GM13977 (cell line): Measurements from ENCODE around the gene ZNF841.

ENCODE experiments used
- DNase-seq: peaks from one replicate; pipeline ENCODE4 v3.0.0; 2012; ENCODE audit warnings: low spot score
- in situ Hi-C: fragments of 300-500 bp; cut with MboI; formaldehyde crosslinking; loops from one replicate; pipeline ENCODE4 v1.12.0; 2022; ENCODE audit warnings: low sequenced_read_pairs, low pct_unique_long_range_greater_than_20kb, mixed read lengths, inconsistent platforms; ENCODE audit not compliant: unreplicated experiment
- TF ChIP-seq, protein P1 (sequence below): IDR thresholded peaks from 2 replicates; pipeline ENCODE4 v1.5.1; 2012; ENCODE audit warnings: mild to moderate bottlenecking, control low read depth; ENCODE audit not compliant: insufficient read depth; ENCODE audit errors: extremely low read depth, missing control alignments

ZNF841 gene

DNA sequence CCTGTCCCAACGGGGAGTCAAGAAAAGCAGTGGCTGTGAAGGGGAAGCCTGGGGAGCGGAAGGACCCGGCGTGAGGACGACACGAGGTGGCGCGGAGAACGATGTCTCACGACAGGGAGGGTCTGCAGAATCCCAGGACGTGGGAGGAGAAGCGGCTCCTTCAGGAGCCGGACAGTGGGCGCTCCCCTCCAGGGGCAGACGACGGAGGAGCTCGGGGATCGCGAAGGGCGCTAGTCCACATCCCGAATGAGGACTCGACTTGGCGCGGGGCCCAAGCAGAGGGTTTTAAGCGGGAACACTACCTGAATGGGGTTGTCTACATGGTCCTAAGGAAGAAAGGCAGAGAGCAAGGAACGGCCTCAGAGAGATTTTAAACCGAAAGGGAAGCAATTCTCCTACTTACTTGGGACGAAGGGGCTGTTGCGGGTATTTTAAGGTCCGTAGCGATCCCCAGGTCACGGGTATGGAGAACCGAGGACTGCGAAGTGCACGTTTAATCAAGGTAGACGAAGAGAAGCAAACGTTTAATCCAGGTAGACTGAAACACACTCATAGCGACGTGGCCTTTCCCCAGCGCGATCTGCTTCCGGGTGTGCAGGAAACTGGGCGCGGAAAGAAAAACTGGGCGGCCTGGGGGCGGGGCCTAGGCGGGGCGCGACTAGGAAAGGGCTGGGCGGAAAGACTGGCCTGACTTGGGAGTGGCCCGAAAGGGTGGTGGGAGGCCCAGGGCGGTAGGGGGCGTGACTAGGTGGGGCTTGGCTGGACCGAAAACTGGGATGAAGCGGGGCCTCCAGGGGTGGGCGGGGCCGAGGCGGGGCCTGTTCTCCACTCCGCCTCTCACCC lies at the start of gene ZNF841:
Gene ZNF841, minus strand, starts transcription at position 594 of the 843 bp plus-strand sequence. CDS start 10,964 bp downstream, outside the sequence.
- peak; percentile 75 for DNase-seq
- TF ChIP-seq, protein P1, sequence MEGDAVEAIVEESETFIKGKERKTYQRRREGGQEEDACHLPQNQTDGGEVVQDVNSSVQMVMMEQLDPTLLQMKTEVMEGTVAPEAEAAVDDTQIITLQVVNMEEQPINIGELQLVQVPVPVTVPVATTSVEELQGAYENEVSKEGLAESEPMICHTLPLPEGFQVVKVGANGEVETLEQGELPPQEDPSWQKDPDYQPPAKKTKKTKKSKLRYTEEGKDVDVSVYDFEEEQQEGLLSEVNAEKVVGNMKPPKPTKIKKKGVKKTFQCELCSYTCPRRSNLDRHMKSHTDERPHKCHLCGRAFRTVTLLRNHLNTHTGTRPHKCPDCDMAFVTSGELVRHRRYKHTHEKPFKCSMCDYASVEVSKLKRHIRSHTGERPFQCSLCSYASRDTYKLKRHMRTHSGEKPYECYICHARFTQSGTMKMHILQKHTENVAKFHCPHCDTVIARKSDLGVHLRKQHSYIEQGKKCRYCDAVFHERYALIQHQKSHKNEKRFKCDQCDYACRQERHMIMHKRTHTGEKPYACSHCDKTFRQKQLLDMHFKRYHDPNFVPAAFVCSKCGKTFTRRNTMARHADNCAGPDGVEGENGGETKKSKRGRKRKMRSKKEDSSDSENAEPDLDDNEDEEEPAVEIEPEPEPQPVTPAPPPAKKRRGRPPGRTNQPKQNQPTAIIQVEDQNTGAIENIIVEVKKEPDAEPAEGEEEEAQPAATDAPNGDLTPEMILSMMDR: no peak
- in situ Hi-C loops: no loop called here

DNA sequence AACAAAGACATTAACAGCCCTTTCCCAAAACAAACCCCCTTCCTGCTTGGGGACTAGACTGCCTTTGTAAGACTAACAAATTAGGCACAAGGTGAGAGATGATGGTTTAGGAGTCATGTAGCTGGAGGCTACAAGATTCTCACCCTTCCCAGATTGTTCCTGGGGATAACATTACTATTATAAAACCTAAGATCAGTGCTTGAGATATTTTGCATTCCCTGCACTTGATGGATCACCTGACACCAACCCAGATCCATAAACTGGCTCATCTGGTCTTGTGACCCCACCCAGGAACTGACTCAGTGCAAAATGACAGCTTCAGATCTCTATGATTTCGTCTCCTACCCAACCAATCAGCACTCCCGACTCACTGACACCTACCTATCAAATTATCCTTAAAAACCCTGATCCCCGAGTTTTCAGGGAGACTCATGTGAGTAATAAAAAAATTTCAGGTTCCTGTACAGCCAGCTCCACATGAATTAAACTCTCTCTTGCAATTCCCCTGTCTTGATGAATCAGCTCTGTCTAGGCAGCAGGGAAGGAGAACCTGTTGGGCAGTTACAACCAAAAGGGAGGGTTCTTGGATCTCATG lies 46.5 kb upstream of the ZNF841 start:
- TF ChIP-seq, protein P1: no peak
- in situ Hi-C loops: no loop called here
- DNase-seq: no peak

DNA sequence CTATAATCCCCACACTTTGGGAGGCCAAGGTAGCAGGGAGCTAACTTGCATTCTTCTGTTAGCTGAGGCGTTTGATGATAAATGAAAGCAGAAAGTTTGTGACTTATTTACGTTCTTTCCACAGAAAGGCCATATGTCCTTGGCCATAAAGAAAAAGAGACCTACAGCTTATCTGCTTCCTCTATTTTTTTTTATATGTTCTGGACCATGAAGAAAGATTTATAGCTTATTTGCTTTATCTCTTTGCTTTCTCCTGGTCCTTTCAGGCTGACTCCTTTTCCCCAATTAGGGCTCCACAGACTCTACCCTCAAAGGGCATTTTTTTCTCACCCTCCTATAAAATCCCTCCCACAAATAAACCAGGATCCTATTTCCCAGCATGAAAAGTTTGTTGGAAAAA lies 45.6 kb upstream of the ZNF841 start:
- TF ChIP-seq, protein P1: no peak
- in situ Hi-C loops: no loop called here
- no peak for DNase-seq

DNA sequence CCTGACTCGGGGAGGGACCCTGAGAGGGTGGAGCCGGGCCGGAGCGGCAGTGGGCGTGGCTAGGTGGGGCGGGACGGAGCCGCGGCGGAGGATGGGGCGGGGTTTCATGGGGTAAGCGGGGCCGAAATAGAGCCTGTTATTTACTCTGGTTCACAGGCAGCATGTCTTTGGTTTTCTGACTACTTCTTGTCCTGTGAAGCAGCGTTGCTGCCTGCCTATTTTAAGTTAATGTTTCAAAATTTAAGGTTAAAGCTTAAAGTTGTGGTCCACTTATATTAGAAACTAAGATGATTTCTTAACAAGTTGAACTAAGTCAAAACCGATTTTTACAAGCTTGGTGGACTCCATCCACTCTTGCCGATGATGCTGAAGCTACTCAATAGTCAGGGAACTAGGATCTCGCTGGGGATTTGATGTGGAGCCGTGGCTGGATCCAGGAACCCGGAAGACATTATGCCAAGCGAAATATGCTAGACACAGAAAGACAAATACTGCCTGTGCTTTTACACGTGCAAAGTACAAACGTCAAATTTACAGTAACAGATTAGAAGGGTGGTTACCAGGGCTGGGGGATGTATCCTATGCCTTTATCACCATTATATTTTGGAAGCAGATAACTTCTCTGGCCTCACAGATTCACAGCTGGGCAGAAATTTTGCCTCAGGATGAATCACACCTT lies 44.6 kb upstream of the ZNF841 start:
- DNase-seq: peak; percentile 94
- in situ Hi-C loops: no loop called here
- TF ChIP-seq, protein P1: no peak

DNA sequence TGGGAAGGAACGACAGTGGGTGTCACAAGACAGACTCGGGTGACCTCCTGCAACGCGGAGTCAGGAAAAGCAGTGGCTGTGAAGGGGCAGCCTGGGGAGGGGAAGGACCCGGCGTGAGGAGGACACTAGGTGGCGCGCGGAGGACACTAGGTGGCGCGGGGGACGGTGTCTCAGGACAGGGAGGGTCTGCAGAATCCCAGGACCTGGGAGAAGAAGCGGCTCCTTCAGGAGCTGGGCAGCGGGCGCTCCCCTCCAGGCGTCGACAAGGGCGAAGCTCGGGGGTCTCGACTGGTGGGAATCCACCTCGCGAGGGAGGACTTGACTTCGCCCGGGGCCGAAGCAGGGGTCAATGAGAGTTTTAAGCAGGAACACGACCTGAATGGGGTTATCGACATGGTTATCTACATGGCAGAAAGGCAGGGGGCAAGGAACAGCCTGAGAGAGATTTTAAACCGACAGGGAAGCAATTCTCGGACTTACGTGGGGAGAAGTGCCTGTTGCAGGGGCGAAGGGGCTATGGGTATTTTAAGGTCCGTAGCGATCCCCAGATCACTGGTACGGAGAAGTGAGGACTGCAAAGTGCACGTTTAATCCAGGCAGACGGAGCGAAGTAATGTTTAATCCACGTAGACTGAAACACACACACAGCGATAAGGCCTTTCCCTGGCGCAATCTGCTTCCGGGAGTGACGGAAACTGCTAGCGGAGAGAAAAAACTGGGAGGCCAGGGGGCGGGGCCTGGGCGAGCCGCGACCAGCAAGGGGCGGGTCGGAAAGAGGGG lies 43.9 kb upstream of the ZNF841 start, which contains the start of gene ZNF616:
Gene ZNF616, minus strand, starts transcription at position 687 of the 780 bp plus-strand sequence. CDS start 9,426 bp downstream, outside the sequence.
- TF ChIP-seq, protein P1: peak; percentile 94
- DNase-seq: peak; percentile 78
- in situ Hi-C loops: no loop called here

DNA sequence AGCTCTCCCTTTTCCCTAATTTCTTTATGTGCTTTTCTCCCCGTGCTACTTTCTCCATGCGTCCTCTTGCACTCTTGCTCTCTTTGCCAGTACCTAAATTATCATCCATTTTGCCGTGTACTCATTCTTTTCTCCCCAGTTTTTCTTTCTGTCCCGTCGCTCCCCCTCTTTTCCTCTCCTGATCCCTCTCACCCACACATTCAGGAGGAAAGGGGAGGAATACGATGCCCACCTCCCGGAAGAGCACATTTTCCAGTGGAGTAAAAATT lies 43.4 kb upstream of the ZNF841 start:
- in situ Hi-C loops: no loop called here
- TF ChIP-seq, protein P1: no peak
- peak; percentile 13 for DNase-seq
